CD14-positive monocyte (primary cell): Measurements from ENCODE around the gene PANK2. TPM values are rescaled to one million over a fixed set of nuclear protein-coding genes. Genes with fewer than 3 reads are reported as not detected.

Experiments used
- DNase-seq, 3 donors: peaks; one replicate each; pipeline ENCODE4 v3.0.0-alpha.2; 2011 to 2022
- H2AFZ ChIP-seq: 2 replicates; pipeline ENCODE4 v1.6.0; 2012; ENCODE audit warnings: mild to moderate bottlenecking, low read depth, low read length, inconsistent platforms; ENCODE audit not compliant: insufficient read depth, poor library complexity, severe bottlenecking
- H3K27ac ChIP-seq, 2 donors: 1 replicate in 1 of 2; 2 replicates in 1 of 2; pipeline ENCODE4 v1.5.1; 2012 to 2013; ENCODE audit warnings: low read length in 2 of 2, control low read depth in 1 of 2, inconsistent platforms in 1 of 2, low read depth in 1 of 2, mild to moderate bottlenecking in 1 of 2
- H3K27me3 ChIP-seq, 2 donors: one replicate each; pipeline versions ENCODE4 v1.6.0 to v1.6.1; 2011 to 2013; ENCODE audit warnings: low read length in 2 of 2; ENCODE audit not compliant: control insufficient read depth in 2 of 2, insufficient read depth in 2 of 2
- H3K36me3 ChIP-seq, 2 donors: replicated peaks in 1 of 2; 1 replicate in 1 of 2; 2 replicates in 1 of 2; pipeline versions ENCODE4 v1.5.1 to v1.6.1; 2012 to 2013; ENCODE audit warnings: low read length in 2 of 2, control low read depth in 1 of 2, inconsistent platforms in 1 of 2, mild to moderate bottlenecking in 1 of 2; ENCODE audit not compliant: insufficient read depth in 2 of 2, control insufficient read depth in 1 of 2
- H3K4me1 ChIP-seq, 2 donors: 1 replicate in 1 of 2; 2 replicates in 1 of 2; pipeline versions ENCODE4 v1.5.1 to v1.6.1; 2012 to 2013; ENCODE audit warnings: low read length in 2 of 2, control low read depth in 1 of 2, inconsistent platforms in 1 of 2, mild to moderate bottlenecking in 1 of 2, moderate library complexity in 1 of 2; ENCODE audit not compliant: insufficient read depth in 2 of 2, control insufficient read depth in 1 of 2
- H3K4me2 ChIP-seq: replicated peaks from 2 replicates; pipeline ENCODE3; 2012; ENCODE audit warnings: low read length, moderate library complexity, mild to moderate bottlenecking; ENCODE audit not compliant: poor library complexity, severe bottlenecking; ENCODE audit errors: extremely low read depth
- H3K4me3 ChIP-seq, 3 experiments: fragments of 200-600 bp in 1 of 3; sonication (generic) in 1 of 3; replicated peaks in 1 of 3; 1 replicate in 2 of 3; 2 replicates in 1 of 3; pipeline ENCODE4 v1.5.1; 2011 to 2013; ENCODE audit warnings: low read length in 3 of 3, mild to moderate bottlenecking in 3 of 3, control low read depth in 2 of 3, low read depth in 2 of 3, inconsistent platforms in 1 of 3, moderate library complexity in 1 of 3
- H3K79me2 ChIP-seq: 2 replicates; pipeline ENCODE4 v1.6.0; 2012; ENCODE audit warnings: mild to moderate bottlenecking, control low read depth, inconsistent platforms, low read length, moderate library complexity; ENCODE audit not compliant: insufficient read depth
- H3K9ac ChIP-seq: 2 replicates; pipeline ENCODE4 v1.6.0; 2017; ENCODE audit warnings: low read length, mild to moderate bottlenecking; ENCODE audit not compliant: insufficient read depth, poor library complexity, severe bottlenecking
- H3K9me3 ChIP-seq, 2 donors: replicated peaks in 1 of 2; 1 replicate in 1 of 2; 2 replicates in 1 of 2; pipeline versions ENCODE4 v1.5.1 to v1.6.1; 2012 to 2013; ENCODE audit warnings: low read length in 2 of 2, control low read depth in 1 of 2; ENCODE audit not compliant: control insufficient read depth in 1 of 2, insufficient read depth in 1 of 2
- H4K20me1 ChIP-seq: 2 replicates; pipeline ENCODE4 v1.6.0; 2012; ENCODE audit warnings: mild to moderate bottlenecking, low read length, control low read depth, moderate library complexity; ENCODE audit not compliant: insufficient read depth
- H3K27ac Mint-ChIP-seq, 7 donors: one replicate each; pipeline ENCODE4 v1.8.0; 2020; ENCODE audit warnings: mild to moderate bottlenecking in 7 of 7, mixed read lengths in 7 of 7, moderate library complexity in 6 of 7, inconsistent platforms in 2 of 7
- H3K27me3 Mint-ChIP-seq, 3 donors: one replicate each; pipeline ENCODE4 v1.8.0; 2021 to 2022; ENCODE audit warnings: low read depth in 3 of 3, mild to moderate bottlenecking in 3 of 3, mixed read lengths in 3 of 3, moderate library complexity in 3 of 3, inconsistent platforms in 1 of 3
- H3K36me3 Mint-ChIP-seq, 2 donors: one replicate each; pipeline ENCODE4 v1.8.0; 2020; ENCODE audit warnings: mixed read lengths in 2 of 2, inconsistent platforms in 1 of 2, mild to moderate bottlenecking in 1 of 2
- H3K4me1 Mint-ChIP-seq: one replicate; pipeline ENCODE4 v1.8.0; 2020; ENCODE audit warnings: mild to moderate bottlenecking, mixed read lengths
- H3K4me3 Mint-ChIP-seq, 2 donors: one replicate each; pipeline ENCODE4 v1.8.0; 2020; ENCODE audit warnings: mild to moderate bottlenecking in 2 of 2, mixed read lengths in 2 of 2, moderate library complexity in 1 of 2
- H3K9me3 Mint-ChIP-seq, 7 donors: one replicate each; pipeline ENCODE4 v1.8.0; 2020 to 2022; ENCODE audit warnings: mixed read lengths in 7 of 7, mild to moderate bottlenecking in 6 of 7, moderate library complexity in 6 of 7, inconsistent platforms in 2 of 7
- CTCF ChIP-seq: fragments of 200-600 bp; IDR thresholded peaks from one replicate; pipeline ENCODE4 v1.8.0; 2022; ENCODE audit warnings: antibody characterized with exemption, mild to moderate bottlenecking
- WGBS: methylation state at CpG from one replicate; pipeline ENCODE4 v1.1.5; 2013; ENCODE audit warnings: missing lambda C conversion rate; ENCODE audit not compliant: insufficient coverage; 5-methylcytosine and 5-hydroxymethylcytosine counted together
- intact Hi-C, 2 donors: fragments of 100-400 bp; cut with micrococcal nuclease; formaldehyde crosslinking; loops; one replicate each; pipeline versions ENCODE4 v1.15.0 to v1.15.1; 2023
- polyA plus RNA-seq, 3 donors: library from polyadenylated mRNA; depleted of rRNA in 1 of 3; unstranded in 2 of 3; stranded (reverse) in 1 of 3; fragments of 300-500 nt in 2 of 3; fragments of >200 nt in 1 of 3; fragmentation: Illumina TruSeq in 2 of 3; gene quantifications; 1 replicate in 2 of 3; 2 replicates in 1 of 3; pipeline ENCODE4 v1.2.3, GENCODE V29; 2012 to 2021

The PANK2 gene
- polyA plus RNA-seq, 3 donors: 36.8 to 65.7 (median 48.0) TPM

GRCh38 chr20:3916364-3916763 is 27.2 kb downstream of the PANK2 start:
- no peaks in the 10 kb centered on the region for H3K9me3 ChIP-seq
- 58% methylated on average over 2 of the region's 2 CpGs for WGBS
- peak overlapping the region in 1 of 2 donors; percentile 4 for H3K27ac ChIP-seq
- H4K20me1 ChIP-seq: peaks cover 97% of the 10 kb centered on the region
- no peak overlapping the region for H2AFZ ChIP-seq
- Mint-ChIP-seq H3K27ac (peak overlapping the region in 2 of 7 donors; percentile 43 to 46), H3K9me3 (no peaks in the 10 kb centered on the region), H3K27me3 (no peaks in the 10 kb centered on the region), H3K36me3 (peaks cover 75 to 93% of the 10 kb centered on the region in 2 donors), H3K4me1 (peaks cover 5% of the 10 kb centered on the region), H3K4me3 (no peak overlapping the region)
- H3K79me2 ChIP-seq: peaks cover 97% of the 10 kb centered on the region
- H3K36me3 ChIP-seq: peaks cover 84 to 97% of the 10 kb centered on the region in 2 donors
- intact Hi-C loops: no loop called here
- no peaks in the 10 kb centered on the region for H3K27me3 ChIP-seq
- no peak for DNase-seq
- no peak overlapping the region for H3K4me2 ChIP-seq
- no peak for TF ChIP-seq CTCF
- no peak overlapping the region for H3K9ac ChIP-seq
- H3K4me3 ChIP-seq: no peak overlapping the region
- no peaks in the 10 kb centered on the region for H3K4me1 ChIP-seq

GRCh38 chr20:3919352-3919751 is 30.2 kb downstream of the PANK2 start:
- no peak overlapping the region for H3K27ac ChIP-seq
- Mint-ChIP-seq H3K27me3 (no peaks in the 10 kb centered on the region), H3K9me3 (no peaks in the 10 kb centered on the region), H3K36me3 (peaks cover 79 to 94% of the 10 kb centered on the region in 2 donors), H3K27ac (peak overlapping the region in 2 of 7 donors; percentile 1 to 10), H3K4me1 (peaks cover 26% of the 10 kb centered on the region), H3K4me3 (no peak overlapping the region)
- H3K9ac ChIP-seq: no peak overlapping the region
- no peaks in the 10 kb centered on the region for H3K9me3 ChIP-seq
- H3K4me3 ChIP-seq: no peak overlapping the region
- TF ChIP-seq CTCF: no peak
- DNase-seq: no peak
- peaks cover 98% of the 10 kb centered on the region for H3K79me2 ChIP-seq
- H3K4me2 ChIP-seq: no peak overlapping the region
- H3K27me3 ChIP-seq: no peaks in the 10 kb centered on the region
- peaks cover 86 to 96% of the 10 kb centered on the region in 2 donors for H3K36me3 ChIP-seq
- intact Hi-C loops: no loop called here
- peaks cover 21 to 22% of the 10 kb centered on the region in 2 donors for H3K4me1 ChIP-seq
- H4K20me1 ChIP-seq: peaks cover 98% of the 10 kb centered on the region
- WGBS: 80% methylated on average over 1 of the region's 1 CpG
- H2AFZ ChIP-seq: no peak overlapping the region
